ENCODE data around the gene ACOXL. TPM values are rescaled to one million over a fixed set of nuclear protein-coding genes. Genes with fewer than 3 reads are reported as not detected.

The ACOXL gene
- total and polyA plus RNA-seq, 10 of the 15 experiments (the other 5 are each of a cell fraction or from before 2014, with no cell fraction given) = 0.05 to 1.3 (median 0.71) TPM

DNA sequence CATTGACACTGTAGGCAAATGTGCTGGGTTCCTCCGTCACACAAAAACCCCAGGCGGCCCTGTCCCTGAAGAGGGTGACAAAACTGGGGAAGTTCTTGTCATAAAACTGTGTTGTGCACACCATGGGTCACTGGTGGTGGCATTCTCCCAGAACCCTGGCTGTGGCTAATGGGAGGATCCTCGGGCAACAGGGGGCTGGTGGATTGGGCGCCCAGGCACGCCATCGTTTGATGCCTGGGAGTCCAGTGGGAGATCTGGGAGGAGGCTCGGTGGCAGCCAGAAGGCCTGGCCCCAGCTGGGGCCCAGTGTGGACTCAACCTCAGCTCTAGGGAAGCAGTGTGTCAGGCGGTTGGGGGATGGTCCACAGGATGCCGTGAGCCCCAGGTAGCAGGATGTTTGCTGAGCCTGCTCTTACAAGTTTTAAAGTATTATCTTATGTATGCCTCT is 140.7 kb downstream of the ACOXL start (continued):
- TF ChIP-seq STAT3 (IDR thresholded peaks at IDR 0.05; ENCODE audit: low read depth, low read length) = no peak
- TF ChIP-seq, protein P1, sequence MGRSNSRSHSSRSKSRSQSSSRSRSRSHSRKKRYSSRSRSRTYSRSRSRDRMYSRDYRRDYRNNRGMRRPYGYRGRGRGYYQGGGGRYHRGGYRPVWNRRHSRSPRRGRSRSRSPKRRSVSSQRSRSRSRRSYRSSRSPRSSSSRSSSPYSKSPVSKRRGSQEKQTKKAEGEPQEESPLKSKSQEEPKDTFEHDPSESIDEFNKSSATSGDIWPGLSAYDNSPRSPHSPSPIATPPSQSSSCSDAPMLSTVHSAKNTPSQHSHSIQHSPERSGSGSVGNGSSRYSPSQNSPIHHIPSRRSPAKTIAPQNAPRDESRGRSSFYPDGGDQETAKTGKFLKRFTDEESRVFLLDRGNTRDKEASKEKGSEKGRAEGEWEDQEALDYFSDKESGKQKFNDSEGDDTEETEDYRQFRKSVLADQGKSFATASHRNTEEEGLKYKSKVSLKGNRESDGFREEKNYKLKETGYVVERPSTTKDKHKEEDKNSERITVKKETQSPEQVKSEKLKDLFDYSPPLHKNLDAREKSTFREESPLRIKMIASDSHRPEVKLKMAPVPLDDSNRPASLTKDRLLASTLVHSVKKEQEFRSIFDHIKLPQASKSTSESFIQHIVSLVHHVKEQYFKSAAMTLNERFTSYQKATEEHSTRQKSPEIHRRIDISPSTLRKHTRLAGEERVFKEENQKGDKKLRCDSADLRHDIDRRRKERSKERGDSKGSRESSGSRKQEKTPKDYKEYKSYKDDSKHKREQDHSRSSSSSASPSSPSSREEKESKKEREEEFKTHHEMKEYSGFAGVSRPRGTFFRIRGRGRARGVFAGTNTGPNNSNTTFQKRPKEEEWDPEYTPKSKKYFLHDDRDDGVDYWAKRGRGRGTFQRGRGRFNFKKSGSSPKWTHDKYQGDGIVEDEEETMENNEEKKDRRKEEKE (IDR thresholded peaks at IDR 0.05) = no peak
- TF ChIP-seq FOXK2 (IDR thresholded peaks at IDR 0.05) = no peak
- no peak for TF ChIP-seq NR2C2 (IDR thresholded peaks at IDR 0.05; ENCODE audit: borderline replicate concordance, control insufficient read depth, insufficient read length, low read depth)
- TF ChIP-seq HDAC6 (IDR thresholded peaks at IDR 0.05; ENCODE audit: unreplicated experiment) = no peak
- 0 out of 2 replicates have a peak, but pooled peaks have one; percentile 16 for TF ChIP-seq IKZF1 (conservative IDR thresholded peaks at IDR 0.05)
- TF ChIP-seq SMC3 (IDR thresholded peaks at IDR 0.05; ENCODE audit: borderline replicate concordance, low read length) = 0 out of 2 replicates have a peak, but pooled peaks have one; percentile 1
- no peak for TF ChIP-seq MYB (IDR thresholded peaks at IDR 0.05; ENCODE audit: borderline replicate concordance, low read depth, low read length)
- TF ChIP-seq POU2F2 (IDR thresholded peaks at IDR 0.05; ENCODE audit: borderline replicate concordance, low read depth, low read length) = peak; percentile 86; the same call in 2 of the 3 replicates
- TF ChIP-seq RUNX3 (IDR thresholded peaks at IDR 0.05; ENCODE audit: low read length) = peak; percentile 29; the same call in 1 of the 2 replicates
- no peak for TF ChIP-seq BMI1 (IDR thresholded peaks at IDR 0.05; ENCODE audit: borderline replicate concordance)
- no peak for TF ChIP-seq NFXL1 (IDR thresholded peaks at IDR 0.05; ENCODE audit: borderline replicate concordance)
- peak; percentile 39 to 50; a peak in 2 of 4 replicates for TF ChIP-seq EP300 (IDR thresholded peaks at IDR 0.05; ENCODE audit: borderline replicate concordance in 1 of 2, control insufficient read depth in 1 of 2, low read depth in 2 of 2, low read length in 2 of 2)
- peak; percentile 18 to 28; a peak in 1 of 4 replicates for TF ChIP-seq IKZF2 (IDR thresholded peaks at IDR 0.05)
- TF ChIP-seq BHLHE40 (IDR thresholded peaks at IDR 0.05; ENCODE audit: borderline replicate concordance in 1 of 2, low read depth in 2 of 2, low read length in 1 of 2) = peak in 1 of 2 experiments; percentile 13; a peak in 1 of 4 replicates
- TF ChIP-seq MEF2B (IDR thresholded peaks at IDR 0.05; ENCODE audit: partially characterized antibody, poor library complexity, severe bottlenecking) = peak; percentile 69
- TF ChIP-seq, protein P2, sequence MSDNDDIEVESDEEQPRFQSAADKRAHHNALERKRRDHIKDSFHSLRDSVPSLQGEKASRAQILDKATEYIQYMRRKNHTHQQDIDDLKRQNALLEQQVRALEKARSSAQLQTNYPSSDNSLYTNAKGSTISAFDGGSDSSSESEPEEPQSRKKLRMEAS (IDR thresholded peaks at IDR 0.05; ENCODE audit: low read depth, low read length) = no peak
- no peak for TF ChIP-seq ESRRA (IDR thresholded peaks at IDR 0.05; ENCODE audit: low read length)
- TF ChIP-seq, protein P3, sequence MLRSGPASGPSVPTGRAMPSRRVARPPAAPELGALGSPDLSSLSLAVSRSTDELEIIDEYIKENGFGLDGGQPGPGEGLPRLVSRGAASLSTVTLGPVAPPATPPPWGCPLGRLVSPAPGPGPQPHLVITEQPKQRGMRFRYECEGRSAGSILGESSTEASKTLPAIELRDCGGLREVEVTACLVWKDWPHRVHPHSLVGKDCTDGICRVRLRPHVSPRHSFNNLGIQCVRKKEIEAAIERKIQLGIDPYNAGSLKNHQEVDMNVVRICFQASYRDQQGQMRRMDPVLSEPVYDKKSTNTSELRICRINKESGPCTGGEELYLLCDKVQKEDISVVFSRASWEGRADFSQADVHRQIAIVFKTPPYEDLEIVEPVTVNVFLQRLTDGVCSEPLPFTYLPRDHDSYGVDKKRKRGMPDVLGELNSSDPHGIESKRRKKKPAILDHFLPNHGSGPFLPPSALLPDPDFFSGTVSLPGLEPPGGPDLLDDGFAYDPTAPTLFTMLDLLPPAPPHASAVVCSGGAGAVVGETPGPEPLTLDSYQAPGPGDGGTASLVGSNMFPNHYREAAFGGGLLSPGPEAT (IDR thresholded peaks at IDR 0.05; ENCODE audit: low read depth) = no peak
- TF ChIP-seq FOS (IDR thresholded peaks at IDR 0.05; ENCODE audit: borderline replicate concordance, extremely low read depth, insufficient read length) = no peak
- TF ChIP-seq, protein P4, sequence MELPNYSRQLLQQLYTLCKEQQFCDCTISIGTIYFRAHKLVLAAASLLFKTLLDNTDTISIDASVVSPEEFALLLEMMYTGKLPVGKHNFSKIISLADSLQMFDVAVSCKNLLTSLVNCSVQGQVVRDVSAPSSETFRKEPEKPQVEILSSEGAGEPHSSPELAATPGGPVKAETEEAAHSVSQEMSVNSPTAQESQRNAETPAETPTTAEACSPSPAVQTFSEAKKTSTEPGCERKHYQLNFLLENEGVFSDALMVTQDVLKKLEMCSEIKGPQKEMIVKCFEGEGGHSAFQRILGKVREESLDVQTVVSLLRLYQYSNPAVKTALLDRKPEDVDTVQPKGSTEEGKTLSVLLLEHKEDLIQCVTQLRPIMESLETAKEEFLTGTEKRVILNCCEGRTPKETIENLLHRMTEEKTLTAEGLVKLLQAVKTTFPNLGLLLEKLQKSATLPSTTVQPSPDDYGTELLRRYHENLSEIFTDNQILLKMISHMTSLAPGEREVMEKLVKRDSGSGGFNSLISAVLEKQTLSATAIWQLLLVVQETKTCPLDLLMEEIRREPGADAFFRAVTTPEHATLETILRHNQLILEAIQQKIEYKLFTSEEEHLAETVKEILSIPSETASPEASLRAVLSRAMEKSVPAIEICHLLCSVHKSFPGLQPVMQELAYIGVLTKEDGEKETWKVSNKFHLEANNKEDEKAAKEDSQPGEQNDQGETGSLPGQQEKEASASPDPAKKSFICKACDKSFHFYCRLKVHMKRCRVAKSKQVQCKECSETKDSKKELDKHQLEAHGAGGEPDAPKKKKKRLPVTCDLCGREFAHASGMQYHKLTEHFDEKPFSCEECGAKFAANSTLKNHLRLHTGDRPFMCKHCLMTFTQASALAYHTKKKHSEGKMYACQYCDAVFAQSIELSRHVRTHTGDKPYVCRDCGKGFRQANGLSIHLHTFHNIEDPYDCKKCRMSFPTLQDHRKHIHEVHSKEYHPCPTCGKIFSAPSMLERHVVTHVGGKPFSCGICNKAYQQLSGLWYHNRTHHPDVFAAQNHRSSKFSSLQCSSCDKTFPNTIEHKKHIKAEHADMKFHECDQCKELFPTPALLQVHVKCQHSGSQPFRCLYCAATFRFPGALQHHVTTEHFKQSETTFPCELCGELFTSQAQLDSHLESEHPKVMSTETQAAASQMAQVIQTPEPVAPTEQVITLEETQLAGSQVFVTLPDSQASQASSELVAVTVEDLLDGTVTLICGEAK (IDR thresholded peaks at IDR 0.05; ENCODE audit: borderline replicate concordance) = no peak

Data from GM12878 (cell line).